Ectodermal cell (in vitro differentiated cells): ENCODE measurements around the gene ARHGAP23.

Experiments used
- H3K27ac ChIP-seq: 2 replicates; pipeline ENCODE4 v1.7.0; 2013; ENCODE audit warnings: mild to moderate bottlenecking, low read depth, low read length; ENCODE audit not compliant: insufficient read depth, poor library complexity, severe bottlenecking
- H3K27me3 ChIP-seq: 2 replicates; pipeline ENCODE4 v1.7.0; 2013; ENCODE audit warnings: mild to moderate bottlenecking, low read length; ENCODE audit not compliant: insufficient read depth, control insufficient read depth, poor library complexity, severe bottlenecking
- H3K36me3 ChIP-seq: one replicate; pipeline ENCODE4 v1.7.0; 2013; ENCODE audit warnings: low read length; ENCODE audit not compliant: control insufficient read depth, insufficient read depth
- H3K4me1 ChIP-seq: one replicate; pipeline ENCODE4 v1.7.0; 2013; ENCODE audit warnings: low read length; ENCODE audit not compliant: control insufficient read depth, insufficient read depth
- H3K4me3 ChIP-seq: 2 replicates; pipeline ENCODE4 v1.7.0; 2013; ENCODE audit warnings: low read depth, low read length, control low read depth; ENCODE audit not compliant: insufficient read depth
- H3K9me3 ChIP-seq: 2 replicates; pipeline ENCODE4 v1.7.0; 2013; ENCODE audit warnings: mild to moderate bottlenecking, low read length, moderate library complexity; ENCODE audit not compliant: control insufficient read depth
- WGBS, 2 experiments: methylation state at CpG; one replicate each; pipeline ENCODE4 v1.1.7; 2013; ENCODE audit warnings: missing lambda C conversion rate in 2 of 2; 5-methylcytosine and 5-hydroxymethylcytosine counted together

Gene ARHGAP23

DNA sequence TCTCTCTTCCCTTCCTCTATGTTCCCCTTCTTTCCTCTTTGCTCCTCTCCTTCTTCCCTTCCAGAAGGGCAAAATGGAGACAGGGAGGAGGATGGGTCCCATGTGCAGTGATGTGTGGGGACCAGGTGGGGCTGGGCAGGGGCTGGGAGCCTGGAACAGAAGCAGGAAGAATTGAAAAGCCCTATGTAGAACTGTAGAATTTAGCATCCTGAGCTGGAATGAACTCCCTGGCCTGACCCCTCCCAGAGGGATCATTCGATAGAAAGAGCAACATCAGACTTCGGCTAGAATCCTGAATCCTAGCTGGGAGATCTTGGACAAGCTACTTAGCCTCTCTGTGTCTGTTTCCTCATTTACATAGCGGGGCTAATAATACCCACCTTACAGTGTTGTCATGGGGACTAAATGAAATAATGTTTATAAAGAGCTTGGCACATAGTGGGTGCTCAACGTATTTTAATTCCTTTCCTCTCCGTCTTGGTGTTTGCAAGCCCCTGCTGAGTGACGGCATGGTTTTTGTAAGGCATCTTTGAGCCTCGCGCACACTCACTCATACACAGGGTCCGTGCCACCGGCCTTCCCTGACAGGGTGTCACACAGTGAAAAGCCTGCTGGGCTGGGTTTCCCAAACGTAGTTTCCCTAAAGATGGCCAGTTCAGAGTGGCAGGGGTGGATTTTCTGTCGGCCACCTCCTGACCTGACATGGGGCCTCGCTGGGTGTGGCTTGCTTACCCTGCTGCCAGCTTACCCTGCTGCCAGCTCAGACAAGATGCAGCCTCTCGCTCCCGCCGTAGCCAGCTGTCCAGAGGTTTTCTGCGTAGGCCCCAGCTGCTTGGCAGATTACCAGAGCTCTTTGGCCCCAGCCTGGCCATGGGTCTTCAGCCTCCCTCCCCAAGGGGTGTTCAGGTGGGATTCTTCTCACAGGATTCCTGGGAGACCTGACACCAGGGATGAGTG, 6.1 kb upstream of the ARHGAP23 start:
- 70 to 73% methylated on average over 17 of the region's 17 CpGs for WGBS, 2 experiments
- H3K27me3 ChIP-seq, result peaks cover 25% of the 10 kb centered on the region

DNA sequence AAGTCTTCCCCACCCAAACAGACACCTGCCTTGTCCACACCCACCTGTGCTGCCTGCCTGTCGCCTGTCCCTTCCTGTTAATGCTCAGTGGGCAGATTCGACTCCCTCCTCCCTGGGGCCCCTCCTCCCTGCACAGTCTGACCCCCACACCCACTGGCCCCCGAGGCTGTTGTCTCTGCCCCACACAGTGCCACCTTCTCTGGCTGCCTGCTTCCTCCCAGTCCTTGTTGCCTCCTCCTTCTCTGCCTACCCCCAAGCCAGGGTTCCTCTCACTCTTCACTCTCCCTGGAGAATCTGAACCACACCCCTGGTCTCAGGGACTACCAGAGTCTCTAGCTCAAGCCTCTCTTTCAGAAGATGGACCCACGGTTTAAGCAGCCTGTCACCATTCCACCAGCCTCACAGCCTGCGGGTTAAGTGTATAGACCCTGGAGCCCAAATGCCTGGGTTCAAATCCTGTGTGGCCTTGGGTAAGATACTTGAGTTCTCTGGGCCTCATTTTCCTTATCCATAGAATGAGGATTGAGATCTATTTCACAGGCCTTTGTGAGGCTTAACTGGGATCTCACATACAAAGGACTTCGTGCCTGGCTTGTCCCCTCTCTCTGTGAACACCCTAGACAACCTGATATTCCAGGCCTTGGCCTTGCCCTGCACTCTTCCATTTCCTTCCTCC, 3.8 kb upstream of the ARHGAP23 start:
- H3K4me1 ChIP-seq, result peaks cover 53% of the 10 kb centered on the region
- H3K36me3 ChIP-seq, result no peaks in the 10 kb centered on the region
- 86% methylated on average over 6 of the region's 6 CpGs for whole genome bisulfite sequencing, 2 experiments
- H3K9me3 ChIP-seq, result no peaks in the 10 kb centered on the region
- no peak overlapping the region for H3K4me3 ChIP-seq
- H3K27ac ChIP-seq, result no peak overlapping the region
- peaks cover 11% of the 10 kb centered on the region for H3K27me3 ChIP-seq

More for the DNA sequence above, 6.1 kb upstream of the ARHGAP23 start:
- no peak overlapping the region for H3K4me3 ChIP-seq
- no peak overlapping the region for H3K27ac ChIP-seq
- no peaks in the 10 kb centered on the region for H3K9me3 ChIP-seq
- no peaks in the 10 kb centered on the region for H3K36me3 ChIP-seq
- peaks cover 56% of the 10 kb centered on the region for H3K4me1 ChIP-seq

DNA sequence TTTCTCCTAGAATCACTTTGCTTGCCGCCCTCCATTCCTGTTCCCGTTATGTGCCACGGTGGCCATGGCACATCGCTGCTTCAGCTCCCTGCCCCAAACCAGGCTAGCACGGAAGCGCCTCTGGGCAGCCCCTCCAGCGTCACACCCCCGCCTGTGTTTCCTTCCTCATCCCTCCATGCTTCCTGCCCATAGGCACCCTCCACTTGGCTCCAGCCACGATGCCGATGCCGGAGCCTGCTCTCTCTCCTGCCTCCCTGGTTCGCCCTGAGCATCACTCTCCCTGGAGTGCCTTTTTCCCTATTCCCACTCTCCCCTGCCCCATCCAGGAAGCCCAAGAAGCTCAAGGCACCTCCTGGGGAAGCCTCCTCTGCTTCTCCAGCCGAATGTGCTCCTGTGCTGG, 3.2 kb upstream of the ARHGAP23 start:
- H3K4me1 ChIP-seq, result peaks cover 48% of the 10 kb centered on the region
- H3K4me3 ChIP-seq, result no peak overlapping the region
- H3K27ac ChIP-seq, result no peak overlapping the region
- no peaks in the 10 kb centered on the region for H3K36me3 ChIP-seq
- H3K27me3 ChIP-seq, result peaks cover 5% of the 10 kb centered on the region
- 84 to 87% methylated on average over 13 of the region's 13 CpGs for whole genome bisulfite sequencing, 2 experiments
- H3K9me3 ChIP-seq, result no peaks in the 10 kb centered on the region

DNA sequence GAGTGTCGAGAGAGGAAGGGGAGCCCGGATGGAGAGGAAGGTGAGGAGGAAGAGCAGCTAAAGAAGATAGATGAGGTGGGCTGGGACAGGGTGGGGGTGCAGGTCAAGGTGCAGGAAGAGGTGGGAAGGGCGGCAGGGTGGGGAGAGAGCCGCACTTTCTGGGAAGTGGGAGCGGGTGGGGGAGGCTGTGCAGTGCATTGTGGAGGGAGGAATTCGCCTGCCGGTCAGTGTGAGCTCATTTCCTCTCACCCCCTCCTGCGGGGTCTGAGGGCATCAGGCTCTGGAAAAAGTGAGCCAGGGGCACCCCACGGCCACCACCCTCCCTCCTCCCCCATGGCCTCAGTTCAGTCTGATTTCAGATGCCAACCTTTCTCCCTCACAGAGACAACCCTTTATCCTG, 2.5 kb upstream of the ARHGAP23 start:
- no peaks in the 10 kb centered on the region for H3K9me3 ChIP-seq
- H3K27ac ChIP-seq, result no peak overlapping the region
- peaks cover 41% of the 10 kb centered on the region for H3K4me1 ChIP-seq
- WGBS, 2 experiments, result 67 to 68% methylated on average over 9 of the region's 9 CpGs
- no peak overlapping the region for H3K4me3 ChIP-seq
- H3K27me3 ChIP-seq, result peaks cover 3% of the 10 kb centered on the region
- no peaks in the 10 kb centered on the region for H3K36me3 ChIP-seq

DNA sequence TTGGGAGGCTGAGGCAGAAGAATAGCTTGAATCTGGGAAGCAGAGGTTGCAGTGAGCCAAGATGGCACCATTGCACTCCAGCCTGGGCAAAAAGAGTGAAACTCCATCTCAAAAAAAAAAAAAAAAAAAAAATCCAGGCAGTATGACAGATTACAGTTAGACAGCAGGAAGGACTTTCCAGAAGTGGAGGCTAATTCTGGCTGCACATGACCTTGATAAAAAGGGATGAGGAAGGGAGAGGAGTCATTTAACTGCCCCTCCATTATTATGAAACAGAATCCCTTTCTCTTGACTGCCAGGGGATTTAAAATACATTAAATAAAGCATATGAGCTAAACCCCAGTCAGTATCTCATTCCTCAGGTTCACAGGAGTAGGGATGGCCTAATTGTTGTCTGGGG, 1.8 kb upstream of the ARHGAP23 start:
- Histone ChIP-seq H3K36me3 (no peaks in the 10 kb centered on the region), H3K27me3 (peaks cover 3% of the 10 kb centered on the region), H3K27ac (no peak overlapping the region), H3K9me3 (no peaks in the 10 kb centered on the region), H3K4me1 (peaks cover 34% of the 10 kb centered on the region), H3K4me3 (no peak overlapping the region)

DNA sequence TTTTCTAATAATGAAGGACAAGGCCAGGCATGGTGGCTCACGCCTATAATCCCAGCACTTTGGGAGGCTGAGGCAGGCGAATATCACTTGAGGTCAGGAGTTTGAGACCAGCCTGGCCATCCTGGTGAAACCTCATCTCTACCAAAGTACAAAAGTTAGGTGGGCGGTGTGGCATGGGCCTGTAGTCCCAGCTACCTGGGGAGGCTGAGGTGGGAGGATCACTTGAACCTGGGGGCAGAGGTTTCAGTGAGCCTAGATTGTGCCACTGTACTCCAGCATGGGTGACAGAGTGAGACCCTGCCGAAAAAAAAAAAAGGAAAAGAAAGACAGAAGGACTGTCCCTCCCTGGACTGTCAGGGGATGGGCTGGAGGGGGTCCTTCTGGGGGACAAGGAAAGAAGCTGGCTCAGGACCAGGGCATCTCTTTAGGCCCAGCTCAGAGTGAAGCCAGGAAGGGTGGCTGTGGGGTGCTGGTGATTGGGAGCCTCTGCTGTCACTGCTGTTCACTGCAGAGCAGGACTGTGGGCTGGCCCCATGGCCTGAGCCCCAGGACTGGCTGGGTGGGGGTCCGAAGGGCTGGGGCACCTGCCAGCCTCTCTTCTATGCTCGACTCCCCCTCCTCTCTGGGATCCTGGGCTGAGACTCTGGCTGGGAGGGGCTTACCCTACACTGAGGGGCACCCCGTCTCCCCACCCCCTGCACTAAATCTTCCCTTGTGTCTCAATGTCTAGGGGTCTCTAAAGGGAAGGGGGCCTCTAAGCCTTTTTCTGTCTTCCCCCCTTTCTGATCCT, 909 bp upstream of the ARHGAP23 start:
- Histone ChIP-seq H3K36me3 (no peaks in the 10 kb centered on the region), H3K4me3 (peak overlapping the region; percentile 62), H3K9me3 (no peaks in the 10 kb centered on the region), H3K4me1 (peaks cover 25% of the 10 kb centered on the region), H3K27me3 (peaks cover 3% of the 10 kb centered on the region), H3K27ac (no peak overlapping the region)
- 79 to 84% methylated on average over 7 of the region's 7 CpGs for WGBS, 2 experiments

DNA sequence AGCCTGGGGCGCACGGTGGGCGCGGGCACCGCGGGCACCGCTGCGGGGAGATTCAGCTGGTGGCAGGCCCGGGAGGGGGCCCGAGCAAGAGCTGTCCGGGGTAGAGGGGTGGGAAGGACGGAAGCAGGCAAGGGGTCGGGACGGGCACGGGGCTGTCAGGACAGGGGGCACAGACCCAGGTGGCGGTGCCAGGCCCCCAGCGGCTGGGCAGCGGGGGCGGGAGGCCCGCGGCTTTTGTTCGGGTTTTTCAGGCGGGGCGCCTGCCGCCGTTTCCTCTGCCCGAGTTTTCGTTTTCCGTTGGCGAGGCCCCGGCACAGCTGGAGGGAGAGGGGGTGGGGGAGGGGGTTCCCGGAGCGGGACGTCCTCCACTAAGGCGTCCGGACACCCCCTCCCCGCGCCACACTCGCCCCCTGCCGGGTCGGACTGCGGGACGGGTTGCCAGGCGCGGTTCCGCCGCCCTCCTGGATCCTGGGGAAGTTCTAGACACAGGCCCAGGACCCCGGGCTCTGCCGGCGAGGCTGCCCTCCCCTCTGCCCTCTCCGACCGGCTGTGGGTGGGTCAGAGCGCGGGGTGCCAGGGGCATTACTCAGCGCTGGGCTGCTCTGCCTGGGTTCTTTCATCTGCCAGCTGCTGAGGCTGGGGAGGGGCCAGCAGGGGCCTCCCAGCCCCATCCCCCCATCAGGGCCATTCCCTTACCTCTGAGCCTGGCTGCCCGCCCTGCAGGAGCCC, 543 bp downstream of the ARHGAP23 start:
- H3K4me3 ChIP-seq, result peak overlapping the region; percentile 62
- peaks cover 20% of the 10 kb centered on the region for H3K4me1 ChIP-seq
- peaks cover 3% of the 10 kb centered on the region for H3K27me3 ChIP-seq
- H3K36me3 ChIP-seq, result no peaks in the 10 kb centered on the region
- H3K27ac ChIP-seq, result no peak overlapping the region
- no peaks in the 10 kb centered on the region for H3K9me3 ChIP-seq
- 0 to 1% methylated on average over 56 of the region's 56 CpGs for WGBS, 2 experiments

DNA sequence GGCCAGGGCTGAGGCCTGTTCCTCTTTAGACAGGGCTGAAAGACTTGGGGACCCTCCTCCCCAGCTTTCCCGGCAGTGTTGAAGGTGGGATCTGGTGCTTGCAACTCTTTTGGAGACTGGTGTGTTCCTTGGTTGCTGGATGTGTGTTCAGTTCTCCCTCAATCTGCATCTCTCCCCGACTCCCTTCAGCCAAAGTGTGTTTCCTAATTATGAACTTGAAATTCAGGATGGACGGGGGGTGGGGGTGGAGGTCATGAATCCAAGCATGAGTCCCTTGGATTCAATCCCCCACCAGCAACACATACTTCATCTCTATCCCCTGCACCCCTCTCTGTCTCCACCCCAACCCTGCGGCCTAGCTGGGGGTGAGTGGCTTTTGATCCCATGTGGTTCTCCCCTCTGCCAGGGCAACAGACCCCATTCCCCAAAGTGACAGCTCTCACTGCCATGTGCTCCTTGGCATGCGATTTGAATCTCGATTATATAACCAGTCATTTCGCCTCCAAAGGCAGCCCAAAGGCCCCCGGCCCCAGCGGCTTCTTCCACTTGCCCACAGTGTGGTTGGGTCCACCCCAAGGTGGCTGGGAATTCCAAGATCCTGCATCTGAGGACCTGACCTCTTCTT, 1.3 kb downstream of the ARHGAP23 start:
- Histone ChIP-seq H3K4me1 (peaks cover 20% of the 10 kb centered on the region), H3K9me3 (no peaks in the 10 kb centered on the region), H3K4me3 (peak overlapping the region; percentile 62), H3K27ac (no peak overlapping the region), H3K36me3 (no peaks in the 10 kb centered on the region), H3K27me3 (peaks cover 3% of the 10 kb centered on the region)
- 64 to 68% methylated on average over 9 of the region's 9 CpGs for WGBS, 2 experiments

DNA sequence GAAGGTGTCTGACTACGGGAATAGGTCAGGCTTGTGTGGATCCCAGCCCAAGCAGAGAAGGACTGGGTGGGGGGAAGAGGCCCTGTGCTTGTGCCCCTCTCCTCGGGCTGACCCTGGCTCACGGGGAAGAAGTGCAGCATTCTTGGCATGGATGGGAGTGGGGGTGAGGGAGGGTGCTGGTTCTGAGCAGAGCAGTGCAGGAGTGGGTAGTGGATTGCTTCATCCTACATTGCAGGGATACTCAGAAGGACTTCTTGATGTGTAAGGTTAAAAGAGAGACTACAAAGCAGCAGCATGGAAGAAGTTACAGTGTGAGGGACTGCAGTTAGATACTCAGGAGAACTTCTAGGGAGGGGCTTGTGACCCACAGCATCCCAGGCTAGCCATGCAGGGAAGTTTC, 2.1 kb downstream of the ARHGAP23 start:
- WGBS, 2 experiments, result 58 to 61% methylated on average over 3 of the region's 3 CpGs
- Histone ChIP-seq H3K4me3 (no peak overlapping the region), H3K27me3 (peaks cover 3% of the 10 kb centered on the region), H3K9me3 (no peaks in the 10 kb centered on the region), H3K4me1 (peaks cover 20% of the 10 kb centered on the region), H3K27ac (no peak overlapping the region), H3K36me3 (no peaks in the 10 kb centered on the region)
